ENCODE data around the gene DNAH5.
"Not testable (repeated sequence)": the region's sequence is repeated elsewhere in the genome, so short reads cannot be mapped to it uniquely, and the experiment has no call there.

Gene DNAH5

GRCh38 chr5:13987843-13988464 lies 43.5 kb upstream of the DNAH5 start:
- ChIA-PET CTCF (interaction anchor here (0.8 to 6.3 kb wide), 14 partner anchors 11 to 1030 kb away, joined by 3 to 47 read pairs (median 3); no protein-coding TSS in a partner anchor), POLR2A (no interaction called here)
- DNase-seq (ENCODE audit: extremely low spot score), result peak; percentile 66
- TF ChIP-seq CTCF (IDR thresholded peaks at IDR 0.05; ENCODE audit: control extremely low read depth, extremely low read depth, low read depth, missing control alignments), result peak; percentile 69

GRCh38 chr5:13985731-13986418 lies 41.4 kb upstream of the DNAH5 start:
- no peak for DNase-seq (ENCODE audit: extremely low spot score)
- TF ChIP-seq CTCF (IDR thresholded peaks at IDR 0.05; ENCODE audit: control extremely low read depth, extremely low read depth, low read depth, missing control alignments), result no peak
- ChIA-PET POLR2A (no interaction called here), CTCF (interaction anchor here (1.0 to 6.3 kb wide), 5 partner anchors 282 to 663 kb away, joined by 3 to 47 read pairs (median 8); no protein-coding TSS in a partner anchor)

GRCh38 chr5:13984888-13985287 lies 40.4 kb upstream of the DNAH5 start:
- POLR2A ChIA-PET; DNase-seq (ENCODE audit: extremely low spot score): not testable (repeated sequence)
- CTCF ChIA-PET, result interaction anchor here (6.3 kb wide), 1 partner anchor 664 kb away, joined by 47 read pairs; no protein-coding TSS in a partner anchor

GRCh38 chr5:13976867-13977830 lies 32.7 kb upstream of the DNAH5 start:
- CTCF ChIA-PET, result interaction anchor here (0.8 to 1.4 kb wide), 2 partner anchors 10 to 671 kb away, joined by 3 to 5 read pairs; no protein-coding TSS in a partner anchor
- DNase-seq (ENCODE audit: extremely low spot score), result no peak

GRCh38 chr5:13976223-13976622 lies 31.7 kb upstream of the DNAH5 start:
- TF ChIP-seq CTCF (IDR thresholded peaks at IDR 0.05; ENCODE audit: control extremely low read depth, extremely low read depth, low read depth, missing control alignments), result no peak
- no peak for DNase-seq (ENCODE audit: extremely low spot score)
- ChIA-PET POLR2A (no interaction called here), CTCF (interaction anchor here (1.6 kb wide), 1 partner anchor 11 kb away, joined by 4 read pairs; no protein-coding TSS in a partner anchor)

More at GRCh38 chr5:13976867-13977830, 32.7 kb upstream of the DNAH5 start:
- POLR2A ChIA-PET, result no interaction called here
- peak; percentile 25 for TF ChIP-seq CTCF (IDR thresholded peaks at IDR 0.05; ENCODE audit: control extremely low read depth, extremely low read depth, low read depth, missing control alignments)

- ChIA-PET POLR2A (no interaction called here), CTCF (interaction anchor here (1.6 kb wide), 1 partner anchor 12 kb away, joined by 4 read pairs; no protein-coding TSS in a partner anchor)
- no peak for TF ChIP-seq CTCF (IDR thresholded peaks at IDR 0.05; ENCODE audit: control extremely low read depth, extremely low read depth, low read depth, missing control alignments)
- DNase-seq (ENCODE audit: extremely low spot score), result no peak
Observed at GRCh38 chr5:13975246-13975645, 30.8 kb upstream of the DNAH5 start.

All from GM10248 (cell line).